ENCODE data around the gene LDB2.
"Not testable (repeated sequence)": the region's sequence is repeated elsewhere in the genome, so short reads cannot be mapped to it uniquely, and the experiment has no call there.

The LDB2 gene

DNA sequence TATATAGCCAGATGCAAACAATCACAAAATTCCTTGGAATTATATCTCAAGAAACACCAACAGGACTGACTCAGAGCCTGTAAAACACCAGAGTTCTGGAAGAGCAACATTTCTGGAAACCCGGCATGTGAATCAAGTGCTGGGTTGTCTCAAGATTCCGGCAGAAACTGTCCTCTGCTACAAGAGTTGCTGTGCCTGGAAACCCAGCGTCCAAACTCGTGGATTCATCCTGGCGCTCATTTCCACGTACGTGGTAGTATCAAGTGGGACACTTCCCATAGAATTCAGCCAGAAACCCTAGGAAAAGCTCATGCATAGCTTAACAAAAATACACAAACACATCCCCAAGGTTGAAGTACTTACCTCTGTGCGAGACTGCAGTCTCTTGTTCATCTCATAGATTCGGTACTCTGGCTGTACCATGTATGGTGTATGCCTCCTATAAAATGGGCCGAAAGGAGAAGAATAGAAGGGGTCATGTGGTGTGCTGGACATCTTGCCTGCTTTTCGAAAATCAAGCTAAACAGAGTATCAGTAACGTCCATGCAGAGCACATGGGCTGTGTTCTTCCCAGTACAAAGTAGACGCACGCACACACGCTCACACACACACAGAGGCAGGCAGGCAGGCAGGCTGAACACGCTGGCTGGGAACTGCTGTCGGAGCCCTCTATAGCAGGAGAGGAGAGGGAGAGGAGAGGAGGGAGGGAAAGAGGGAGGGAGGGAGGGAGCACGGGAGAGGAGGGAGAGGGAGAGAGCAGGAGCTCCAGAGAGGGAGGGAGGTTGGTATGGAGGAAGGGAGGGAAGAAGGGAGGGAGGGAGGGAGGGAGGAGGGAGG is at the start of gene LDB2:
TSS of gene LDB2 (minus strand) at position 655 of the 837 bp plus-strand sequence.
- FAIRE-seq, result no peak

DNA sequence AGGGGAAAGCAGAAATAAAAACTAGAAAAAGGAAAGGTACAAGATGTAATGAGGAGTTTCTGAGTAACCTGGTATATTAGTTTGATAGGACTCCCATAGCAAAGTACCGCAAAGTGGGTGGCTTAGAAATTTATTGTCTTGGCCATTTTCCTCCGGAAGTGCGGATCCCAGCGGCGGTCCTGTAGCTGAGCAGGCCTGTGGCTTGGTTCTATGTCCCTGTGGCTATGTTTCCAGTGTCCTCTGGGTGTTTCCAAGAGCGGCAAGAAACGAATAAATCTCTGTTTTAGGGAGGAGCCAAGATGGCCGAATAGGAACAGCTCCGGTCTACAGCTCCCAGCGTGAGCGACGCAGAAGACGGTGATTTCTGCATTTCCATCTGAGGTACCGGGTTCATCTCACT is 44.0 kb upstream of the LDB2 start:
- no peak for FAIRE-seq

- FAIRE-seq, result no peak
These were observed 40.7 kb upstream of the LDB2 start for GRCh38 chr4:16939178-16939577.

- no peak for FAIRE-seq
These were observed 40.1 kb upstream of the LDB2 start for GRCh38 chr4:16938512-16939040.

GRCh38 chr4:16931339-16932305 is 33.2 kb upstream of the LDB2 start:
- FAIRE-seq, result no peak

- FAIRE-seq, result no peak
These were observed 27.8 kb upstream of the LDB2 start for GRCh38 chr4:16926214-16926613.

- FAIRE-seq, result not testable (repeated sequence)
These were observed 20.3 kb upstream of the LDB2 start for GRCh38 chr4:16918716-16919115.

DNA sequence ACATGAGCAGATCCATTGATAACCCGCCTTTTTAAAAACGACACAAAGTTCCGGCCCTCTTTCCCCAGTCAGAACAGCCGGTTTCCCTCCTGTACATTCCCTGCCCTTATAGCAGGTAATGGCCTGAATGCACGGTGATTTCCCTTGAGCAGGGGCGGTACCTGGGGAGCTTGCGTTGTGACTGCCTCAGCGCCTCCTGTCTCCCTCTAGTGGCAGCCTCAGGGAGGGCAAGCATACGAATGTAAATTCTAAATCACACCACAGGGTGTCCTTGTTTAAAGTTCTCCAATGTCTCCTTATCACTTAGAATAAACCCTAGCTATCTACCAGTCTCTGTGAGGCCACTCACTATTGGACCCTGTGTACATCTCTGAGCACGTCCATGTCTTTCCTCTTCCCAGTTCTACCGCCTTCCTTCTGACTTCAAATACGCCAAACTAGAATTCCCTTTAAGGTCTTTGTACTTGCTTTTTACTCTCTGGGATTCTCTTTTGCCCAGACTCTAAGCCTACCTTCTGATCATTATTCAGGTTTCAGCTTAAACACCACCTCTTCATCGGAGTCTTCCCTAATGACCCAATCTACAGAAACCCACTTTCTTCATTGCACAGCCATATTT is 18.4 kb upstream of the LDB2 start:
- FAIRE-seq, result peak; percentile 64

DNA sequence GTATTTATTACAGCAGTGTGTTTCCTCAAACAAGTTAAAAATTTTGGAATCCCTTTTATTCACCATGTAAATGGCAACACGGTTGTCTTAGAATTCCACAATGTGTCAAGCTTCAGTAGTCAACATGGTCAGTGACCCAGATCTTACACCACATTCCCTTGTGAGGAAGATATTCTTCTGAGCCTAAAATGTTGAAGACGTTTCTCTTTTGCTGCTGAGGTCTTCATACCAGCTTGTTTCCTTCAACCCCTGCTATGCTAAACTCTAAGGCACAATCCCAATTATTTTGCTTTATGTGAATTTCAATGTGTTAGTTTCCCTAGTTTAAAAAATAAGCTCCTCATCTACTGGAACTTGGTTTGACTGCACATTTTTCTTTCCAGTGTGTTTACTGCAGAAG is 17.6 kb upstream of the LDB2 start:
- FAIRE-seq, result no peak

DNA sequence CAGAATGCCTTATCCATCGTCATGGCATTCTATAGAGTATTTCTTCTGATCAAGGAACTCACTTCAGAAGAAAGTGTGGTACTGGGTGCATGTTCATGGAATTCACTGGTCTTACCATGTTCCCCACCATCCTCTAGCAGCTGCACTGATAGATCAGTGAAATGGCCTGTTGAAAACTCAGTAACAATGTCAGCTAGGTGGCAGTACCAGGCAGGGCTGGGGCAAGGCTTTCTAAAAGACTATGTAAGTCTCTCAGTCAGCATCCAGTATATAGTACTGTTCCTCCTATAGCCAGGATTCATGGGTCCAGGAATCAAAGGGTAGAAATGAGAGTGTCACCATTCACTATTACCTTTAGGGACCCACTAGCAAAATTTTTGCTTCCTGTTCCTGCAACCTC is 15.8 kb upstream of the LDB2 start:
- no peak for FAIRE-seq

DNA sequence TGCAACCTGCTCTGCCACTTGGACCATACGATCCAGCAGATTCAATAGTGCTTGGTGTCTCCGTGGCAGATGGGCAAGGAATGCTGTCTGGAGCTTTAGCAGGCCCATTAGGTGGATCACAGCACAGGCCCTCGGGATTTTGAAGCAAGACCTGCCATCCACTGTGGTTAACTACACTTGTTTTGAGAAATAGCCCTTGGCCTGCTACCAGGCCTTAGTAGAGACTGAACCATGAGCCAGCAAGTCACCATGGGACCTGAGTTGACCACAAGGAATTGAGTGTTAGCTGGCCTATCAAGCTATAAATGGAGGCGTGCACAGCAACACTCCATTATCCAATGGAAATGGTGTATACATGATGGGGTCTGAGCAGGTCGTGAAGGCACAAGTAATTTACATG is 14.5 kb upstream of the LDB2 start:
- no peak for FAIRE-seq

GRCh38 chr4:16909281-16909680 is 10.8 kb upstream of the LDB2 start:
- FAIRE-seq, result no peak

GRCh38 chr4:16908377-16909021 is 10.1 kb upstream of the LDB2 start:
- FAIRE-seq, result no peak

DNA sequence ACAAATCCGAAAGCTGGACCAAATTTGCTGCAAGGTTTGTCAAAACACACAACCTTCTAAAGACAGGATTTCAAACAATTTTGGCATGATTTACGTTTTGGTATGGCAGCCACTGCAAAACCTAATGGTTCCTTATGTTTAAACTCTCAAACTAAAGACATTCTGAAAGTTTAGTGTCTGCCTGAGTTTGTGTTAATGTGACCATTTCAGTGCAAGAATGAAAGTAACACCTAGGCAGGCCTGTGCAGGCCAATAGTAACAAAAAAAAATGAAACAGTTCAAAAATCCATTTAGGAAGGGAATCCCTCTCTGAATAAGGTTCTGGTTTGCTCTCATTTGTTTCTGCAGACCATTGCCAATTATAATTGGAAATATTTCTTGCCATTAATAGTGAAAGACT is 1.9 kb upstream of the LDB2 start:
- FAIRE-seq, result no peak

DNA sequence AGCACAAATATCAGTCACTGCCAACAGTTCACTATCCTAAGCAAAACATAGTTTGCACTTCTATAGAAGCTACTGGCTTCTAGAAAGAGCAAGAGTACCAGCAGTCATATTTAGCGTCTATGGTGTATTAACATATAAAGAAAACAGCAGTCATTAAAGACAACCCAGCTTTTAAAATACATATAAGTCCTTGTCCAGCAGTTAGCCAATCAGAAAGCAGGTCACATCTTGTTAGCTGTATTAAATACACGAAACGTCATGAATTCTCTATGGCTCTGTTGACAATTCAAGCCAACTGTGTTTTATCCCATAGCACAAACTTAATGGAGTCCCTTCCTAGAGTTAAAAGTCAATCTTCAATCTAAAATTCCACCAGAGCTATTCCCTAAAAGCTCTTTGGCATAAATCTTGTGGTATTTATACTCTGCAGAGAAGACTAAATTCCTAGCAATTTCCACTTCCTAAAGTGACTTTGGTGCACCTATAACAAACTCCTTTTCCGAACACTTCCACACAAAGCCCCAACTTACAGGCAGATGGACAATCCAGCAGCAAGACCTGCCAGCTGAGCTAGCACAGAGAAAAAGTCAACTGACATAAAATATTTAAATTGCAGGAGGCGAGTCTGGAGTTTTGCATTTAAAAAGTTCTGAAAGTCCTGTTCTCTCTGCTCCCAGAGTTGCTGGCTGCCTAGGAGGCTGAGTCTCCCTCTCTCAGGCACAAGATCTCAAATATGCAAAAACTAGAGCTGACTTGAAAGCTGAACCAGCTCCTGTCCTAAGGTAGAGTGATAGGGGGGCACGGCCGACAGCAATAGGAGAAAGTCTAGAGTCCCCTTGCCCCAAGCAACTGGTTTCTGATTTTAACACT is 1.3 kb downstream of the LDB2 start:
- FAIRE-seq, result no peak

DNA sequence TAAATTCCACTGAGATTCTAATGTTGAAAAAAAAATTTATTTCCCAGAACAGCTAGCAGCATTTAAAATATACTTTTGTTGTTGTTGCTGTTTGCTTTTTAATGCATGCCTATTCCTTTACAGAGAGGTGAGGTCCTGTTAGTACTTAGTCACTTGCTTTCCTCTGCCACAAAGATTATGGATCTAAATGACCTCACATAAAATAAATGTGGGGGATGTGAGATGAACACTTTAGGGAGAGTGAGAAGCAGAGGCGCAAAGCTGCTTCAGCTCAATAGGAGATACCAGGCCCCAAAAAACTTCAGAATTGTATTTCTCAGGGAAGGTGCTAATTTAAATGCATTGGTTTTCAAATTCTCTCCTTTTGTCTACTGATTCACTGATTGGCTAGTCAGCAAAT is 4.0 kb downstream of the LDB2 start:
- no peak for FAIRE-seq

DNA sequence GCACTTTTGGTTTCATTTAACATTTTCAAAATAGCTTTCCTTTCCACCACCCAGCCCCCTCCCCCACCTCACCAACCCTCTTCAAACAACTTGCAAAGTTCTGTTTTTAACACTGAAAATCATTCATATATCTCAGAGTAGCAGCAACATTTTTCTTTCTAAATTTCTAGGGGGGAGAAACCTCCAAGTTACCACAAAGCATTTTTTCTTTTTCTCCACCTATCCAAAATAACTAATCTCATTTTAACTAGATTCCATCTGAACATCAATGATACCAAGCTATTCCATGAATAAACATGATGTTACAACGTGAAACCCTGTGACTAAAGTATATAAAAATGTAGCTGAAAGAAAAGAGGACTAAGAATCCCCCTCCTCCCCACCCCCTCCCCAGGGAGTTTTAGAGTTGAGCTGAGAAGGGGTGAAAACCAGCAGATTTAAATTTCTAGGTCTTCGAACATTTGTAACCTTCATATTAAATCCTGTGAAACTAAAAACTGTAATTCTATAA is 5.2 kb downstream of the LDB2 start:
- no peak for FAIRE-seq

DNA sequence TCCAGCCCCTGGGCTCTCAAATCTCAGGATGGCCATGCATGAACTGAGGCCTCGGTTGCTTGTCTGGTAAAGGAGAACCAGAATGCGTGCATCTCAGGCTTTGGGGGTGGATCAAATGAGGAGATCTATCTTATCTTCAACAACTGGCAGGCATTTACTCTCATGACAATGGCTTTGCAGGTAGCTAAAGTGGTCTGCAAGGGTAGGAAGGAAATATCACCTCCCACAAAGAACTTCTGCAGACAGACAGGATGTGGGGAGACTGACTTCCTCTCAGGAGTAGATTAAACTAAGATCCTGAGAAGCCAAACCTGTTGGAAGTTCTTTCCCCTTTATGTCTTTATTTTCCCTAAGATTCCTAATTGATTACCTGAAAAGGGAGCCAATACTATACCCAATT is 7.8 kb downstream of the LDB2 start:
- FAIRE-seq, result no peak

GRCh38 chr4:16889945-16890344 is 8.5 kb downstream of the LDB2 start:
- FAIRE-seq, result no peak

DNA sequence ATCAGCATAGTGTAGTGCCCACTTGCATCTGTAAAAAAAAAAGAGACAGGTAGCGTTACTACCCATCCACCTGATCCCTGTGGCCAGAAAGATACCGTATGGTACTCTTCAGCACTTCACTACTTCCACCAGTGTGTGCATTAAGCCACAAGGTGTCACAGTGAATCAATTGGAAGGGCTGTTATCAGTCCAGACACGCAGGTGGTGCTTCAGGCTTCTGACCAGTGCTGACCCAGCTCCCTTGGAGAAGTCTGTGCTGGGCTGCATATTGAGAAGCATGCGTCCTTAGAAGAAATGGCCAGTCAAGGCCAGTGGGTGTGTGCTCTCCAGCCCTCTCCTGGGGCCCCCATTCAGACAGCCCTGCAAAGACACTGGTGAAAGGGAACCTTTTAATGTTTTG is 10.6 kb downstream of the LDB2 start:
- no peak for FAIRE-seq

All from islet of Langerhans (tissue), 1 donor.